Endodermal cell (in vitro differentiated cells): ENCODE data around the gene ZWILCH. TPM values are rescaled to one million over a fixed set of nuclear protein-coding genes. Genes with fewer than 3 reads are reported as not detected.

ENCODE experiments used
- DNase-seq: peaks from one replicate; pipeline ENCODE4 v3.0.0-alpha.2; 2017
- H3K27ac ChIP-seq: 2 replicates; pipeline ENCODE4 v1.5.1; 2013; ENCODE audit warnings: mild to moderate bottlenecking, low read depth, low read length, moderate library complexity
- H3K27me3 ChIP-seq: 2 replicates; pipeline ENCODE4 v1.6.1; 2013; ENCODE audit warnings: mild to moderate bottlenecking, low read length, moderate library complexity; ENCODE audit not compliant: insufficient read depth, control insufficient read depth, poor library complexity, severe bottlenecking
- H3K36me3 ChIP-seq: 2 replicates; pipeline ENCODE4 v1.7.0; 2013; ENCODE audit warnings: mild to moderate bottlenecking, low read length, moderate library complexity; ENCODE audit not compliant: control insufficient read depth, insufficient read depth
- H3K4me1 ChIP-seq: one replicate; pipeline ENCODE4 v1.7.0; 2013; ENCODE audit warnings: low read length; ENCODE audit not compliant: control insufficient read depth, insufficient read depth
- H3K4me3 ChIP-seq: 2 replicates; pipeline ENCODE4 v1.5.1; 2013; ENCODE audit warnings: mild to moderate bottlenecking, low read length, moderate library complexity
- H3K9ac ChIP-seq: 2 replicates; pipeline ENCODE4 v1.6.1; 2013; ENCODE audit warnings: mild to moderate bottlenecking, low read length, moderate library complexity; ENCODE audit not compliant: poor library complexity, severe bottlenecking; ENCODE audit errors: extremely low read depth
- H3K9me3 ChIP-seq: 2 replicates; pipeline ENCODE4 v1.6.1; 2013; ENCODE audit warnings: mild to moderate bottlenecking, low read length, moderate library complexity; ENCODE audit not compliant: control insufficient read depth
- H3K27ac Mint-ChIP-seq: 2 replicates; pipeline ENCODE4 v1.8.0; 2020; ENCODE audit warnings: mixed read lengths
- H3K27me3 Mint-ChIP-seq: 2 replicates; pipeline ENCODE4 v1.8.0; 2021; ENCODE audit warnings: mild to moderate bottlenecking, mixed read lengths; ENCODE audit not compliant: insufficient read depth
- H3K36me3 Mint-ChIP-seq: 2 replicates; pipeline ENCODE4 v1.8.0; 2020; ENCODE audit warnings: low read depth, mixed read lengths
- H3K4me1 Mint-ChIP-seq: 2 replicates; pipeline ENCODE4 v1.8.0; 2020; ENCODE audit warnings: mixed read lengths
- H3K4me3 Mint-ChIP-seq: 2 replicates; pipeline ENCODE4 v1.8.0; 2020; ENCODE audit warnings: mild to moderate bottlenecking, moderate library complexity, mixed read lengths
- H3K9me3 Mint-ChIP-seq: 2 replicates; pipeline ENCODE4 v1.8.0; 2020; ENCODE audit warnings: mild to moderate bottlenecking, mixed read lengths
- WGBS, 2 experiments: methylation state at CpG; one replicate each; pipeline versions ENCODE4 v1.1.5 to v1.1.7; 2013; ENCODE audit warnings: missing lambda C conversion rate in 2 of 2, mixed read lengths in 1 of 2; ENCODE audit not compliant: insufficient coverage in 1 of 2, insufficient read length in 1 of 2; 5-methylcytosine and 5-hydroxymethylcytosine counted together
- total RNA-seq, 2 donors: library from RNA; stranded (reverse); fragmentation: NEBNext Ultra II Directional in 1 of 2; extraction: Animal tissue kit (Norgen Biotek cat#: 25700) in 1 of 2; gene quantifications; 2 replicates in 1 of 2; 3 replicates in 1 of 2; pipeline ENCODE4 v1.2.1, GENCODE V29; 2021
- TF ChIP-seq, protein P1 (sequence below): fragments of 200-600 bp; sonication (generic); conservative IDR thresholded peaks from 2 replicates; pipeline ENCODE4 v1.5.0; 2021; ENCODE audit warnings: antibody characterized with exemption, mild to moderate bottlenecking

Gene ZWILCH
- total RNA-seq, 2 donors from 2014 or later: 37.3 to 44.2 TPM

DNA sequence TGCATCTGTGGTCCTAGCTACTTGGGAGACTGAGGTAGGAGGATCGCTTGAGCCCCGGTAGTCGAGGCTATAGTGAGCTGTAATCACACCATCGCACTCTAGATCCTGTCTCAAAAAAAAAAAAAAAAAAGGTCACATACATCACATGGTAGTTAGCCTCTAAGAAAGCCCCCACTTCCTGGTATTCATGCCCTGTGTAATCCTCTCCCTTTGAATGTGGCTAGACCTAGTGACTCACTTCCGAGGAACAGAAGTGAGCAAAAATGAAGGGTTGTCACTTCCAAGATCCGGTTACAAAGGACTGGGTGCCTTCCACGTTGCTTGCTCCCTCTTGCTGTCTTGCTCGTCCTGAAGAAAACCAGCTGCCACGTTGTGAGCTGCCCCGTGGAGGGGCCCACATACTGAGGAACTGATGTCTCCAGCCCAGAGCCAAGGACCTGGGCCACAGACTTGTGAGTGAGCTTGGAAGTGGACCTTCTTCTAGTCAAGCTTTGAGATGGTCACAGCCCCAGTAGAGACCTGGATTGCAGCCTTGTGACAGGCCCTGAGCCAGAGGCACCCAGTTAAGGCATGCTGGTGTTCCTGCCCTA is 73.3 kb downstream of the ZWILCH start:
- Mint-ChIP-seq H3K4me1 (no peaks in the 10 kb centered on the region), H3K4me3 (no peak overlapping the region), H3K9me3 (no peaks in the 10 kb centered on the region), H3K27me3 (peaks cover 5% of the 10 kb centered on the region), H3K36me3 (no peaks in the 10 kb centered on the region), H3K27ac (no peak overlapping the region)
- Histone ChIP-seq H3K27ac (no peak overlapping the region), H3K9me3 (no peaks in the 10 kb centered on the region), H3K4me3 (no peak overlapping the region), H3K9ac (no peak overlapping the region), H3K36me3 (no peaks in the 10 kb centered on the region), H3K4me1 (no peaks in the 10 kb centered on the region), H3K27me3 (no peaks in the 10 kb centered on the region)
- DNase-seq: no peak
- TF ChIP-seq, protein P1, sequence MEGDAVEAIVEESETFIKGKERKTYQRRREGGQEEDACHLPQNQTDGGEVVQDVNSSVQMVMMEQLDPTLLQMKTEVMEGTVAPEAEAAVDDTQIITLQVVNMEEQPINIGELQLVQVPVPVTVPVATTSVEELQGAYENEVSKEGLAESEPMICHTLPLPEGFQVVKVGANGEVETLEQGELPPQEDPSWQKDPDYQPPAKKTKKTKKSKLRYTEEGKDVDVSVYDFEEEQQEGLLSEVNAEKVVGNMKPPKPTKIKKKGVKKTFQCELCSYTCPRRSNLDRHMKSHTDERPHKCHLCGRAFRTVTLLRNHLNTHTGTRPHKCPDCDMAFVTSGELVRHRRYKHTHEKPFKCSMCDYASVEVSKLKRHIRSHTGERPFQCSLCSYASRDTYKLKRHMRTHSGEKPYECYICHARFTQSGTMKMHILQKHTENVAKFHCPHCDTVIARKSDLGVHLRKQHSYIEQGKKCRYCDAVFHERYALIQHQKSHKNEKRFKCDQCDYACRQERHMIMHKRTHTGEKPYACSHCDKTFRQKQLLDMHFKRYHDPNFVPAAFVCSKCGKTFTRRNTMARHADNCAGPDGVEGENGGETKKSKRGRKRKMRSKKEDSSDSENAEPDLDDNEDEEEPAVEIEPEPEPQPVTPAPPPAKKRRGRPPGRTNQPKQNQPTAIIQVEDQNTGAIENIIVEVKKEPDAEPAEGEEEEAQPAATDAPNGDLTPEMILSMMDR: no peak
- WGBS, 2 experiments: 76 to 80% methylated on average over 7 to 10 of the region's 10 CpGs

GRCh38 chr15:66580643-66581042 is 75.5 kb downstream of the ZWILCH start:
- Histone ChIP-seq H3K36me3 (no peaks in the 10 kb centered on the region), H3K27me3 (no peaks in the 10 kb centered on the region), H3K4me3 (no peak overlapping the region), H3K27ac (no peak overlapping the region), H3K9ac (no peak overlapping the region), H3K9me3 (no peaks in the 10 kb centered on the region), H3K4me1 (no peaks in the 10 kb centered on the region)
- Mint-ChIP-seq H3K4me3 (no peak overlapping the region), H3K9me3 (no peaks in the 10 kb centered on the region), H3K27ac (no peak overlapping the region), H3K27me3 (peaks cover 3% of the 10 kb centered on the region), H3K4me1 (no peaks in the 10 kb centered on the region), H3K36me3 (no peaks in the 10 kb centered on the region)
- 94 to 100% methylated on average over 1 to 3 of the region's 3 CpGs for WGBS, 2 experiments
- DNase-seq: no peak
- TF ChIP-seq, protein P1: no peak

DNA sequence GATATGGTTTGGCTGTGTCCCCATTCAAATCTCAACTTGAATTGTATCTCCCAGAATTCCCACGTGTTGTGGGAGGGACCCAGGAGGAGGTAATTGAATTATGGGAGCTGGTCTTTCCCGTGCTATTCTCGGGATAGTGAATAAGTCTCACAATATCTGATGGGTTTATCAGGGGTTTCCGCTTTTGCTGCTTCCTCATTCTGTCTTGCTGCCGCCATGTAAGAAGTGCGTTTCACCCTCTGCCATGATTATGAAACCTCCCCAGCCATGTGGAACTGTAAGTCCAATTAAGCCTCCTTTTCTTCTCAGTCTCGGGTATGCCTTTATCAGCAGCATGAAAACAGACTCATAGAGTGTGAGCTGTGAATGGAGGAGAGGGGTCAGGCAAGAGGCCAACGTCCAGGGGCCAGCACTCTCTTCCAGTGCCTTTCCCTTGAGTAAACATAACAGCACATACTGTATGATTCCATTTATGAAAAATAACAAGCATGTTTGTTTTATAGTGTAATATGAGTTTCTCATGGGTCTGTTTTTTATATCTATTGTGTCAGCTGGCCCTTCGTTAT is 76.9 kb downstream of the ZWILCH start:
- TF ChIP-seq, protein P1: no peak
- Mint-ChIP-seq H3K9me3 (no peaks in the 10 kb centered on the region), H3K4me3 (no peak overlapping the region), H3K4me1 (peaks cover 2% of the 10 kb centered on the region), H3K27me3 (peaks cover 6% of the 10 kb centered on the region), H3K27ac (no peak overlapping the region), H3K36me3 (no peaks in the 10 kb centered on the region)
- no peaks in the 10 kb centered on the region for H3K27me3 ChIP-seq
- 85 to 100% methylated on average over 4 to 9 of the region's 9 CpGs for WGBS, 2 experiments
- no peaks in the 10 kb centered on the region for H3K36me3 ChIP-seq
- no peak overlapping the region for H3K9ac ChIP-seq
- no peaks in the 10 kb centered on the region for H3K9me3 ChIP-seq
- no peaks in the 10 kb centered on the region for H3K4me1 ChIP-seq
- H3K27ac ChIP-seq: no peak overlapping the region
- H3K4me3 ChIP-seq: no peak overlapping the region
- no peak for DNase-seq
